Thyroid gland (tissue), 4 donors: ENCODE results near the gene NCAPH2.

ENCODE experiments used
- POLR2A ChIP-seq, 2 donors: fragments of 450-650 bp; IDR thresholded peaks; one replicate each; pipeline ENCODE4 v1.6.1; 2017; ENCODE audit warnings: antibody characterized with exemption in 2 of 2, mild to moderate bottlenecking in 2 of 2, moderate library complexity in 1 of 2
- TF ChIP-seq, protein P1 (sequence below), 6 experiments: fragments of 200-600 bp in 3 of 6; fragments of 450-650 bp in 3 of 6; sonication (generic) in 3 of 6; IDR thresholded peaks; one replicate each; pipeline ENCODE4 v1.5.1; 2016 to 2019; ENCODE audit warnings: antibody characterized with exemption in 6 of 6, mild to moderate bottlenecking in 2 of 6, inconsistent platforms in 1 of 6, moderate library complexity in 1 of 6

GRCh38 chr22:50502096-50502495 is 5.9 kb upstream of the NCAPH2 start:
- TF ChIP-seq, protein P1, sequence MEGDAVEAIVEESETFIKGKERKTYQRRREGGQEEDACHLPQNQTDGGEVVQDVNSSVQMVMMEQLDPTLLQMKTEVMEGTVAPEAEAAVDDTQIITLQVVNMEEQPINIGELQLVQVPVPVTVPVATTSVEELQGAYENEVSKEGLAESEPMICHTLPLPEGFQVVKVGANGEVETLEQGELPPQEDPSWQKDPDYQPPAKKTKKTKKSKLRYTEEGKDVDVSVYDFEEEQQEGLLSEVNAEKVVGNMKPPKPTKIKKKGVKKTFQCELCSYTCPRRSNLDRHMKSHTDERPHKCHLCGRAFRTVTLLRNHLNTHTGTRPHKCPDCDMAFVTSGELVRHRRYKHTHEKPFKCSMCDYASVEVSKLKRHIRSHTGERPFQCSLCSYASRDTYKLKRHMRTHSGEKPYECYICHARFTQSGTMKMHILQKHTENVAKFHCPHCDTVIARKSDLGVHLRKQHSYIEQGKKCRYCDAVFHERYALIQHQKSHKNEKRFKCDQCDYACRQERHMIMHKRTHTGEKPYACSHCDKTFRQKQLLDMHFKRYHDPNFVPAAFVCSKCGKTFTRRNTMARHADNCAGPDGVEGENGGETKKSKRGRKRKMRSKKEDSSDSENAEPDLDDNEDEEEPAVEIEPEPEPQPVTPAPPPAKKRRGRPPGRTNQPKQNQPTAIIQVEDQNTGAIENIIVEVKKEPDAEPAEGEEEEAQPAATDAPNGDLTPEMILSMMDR (IDR thresholded peaks at IDR 0.05), result no peak
- no peak for TF ChIP-seq POLR2A (IDR thresholded peaks at IDR 0.05)
